ENCODE measurements around the gene OGDH.
"Not testable (repeated sequence)": the region's sequence is repeated elsewhere in the genome, so short reads cannot be mapped to it uniquely, and the experiment has no call there.

DNA sequence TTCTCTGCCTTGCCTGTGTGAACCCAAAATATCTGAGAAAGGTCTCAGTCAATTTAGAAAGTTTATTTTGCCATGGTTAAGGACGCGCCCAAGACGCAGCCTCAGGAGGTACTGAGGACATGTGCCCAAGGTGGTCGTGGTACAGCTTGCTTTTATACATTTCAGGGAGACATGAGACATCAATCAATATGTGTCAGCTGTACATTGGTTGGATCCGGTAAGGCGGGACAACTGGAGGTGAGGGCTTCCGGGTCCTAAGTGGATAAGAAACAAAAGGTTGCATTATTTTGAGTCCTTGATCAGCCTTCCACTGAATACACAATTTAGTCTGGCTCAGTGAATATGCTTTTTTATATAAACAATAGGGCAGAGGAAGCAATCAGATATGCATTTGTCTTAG is 119.8 kb downstream of the OGDH start:
- TF ChIP-seq, protein P1, sequence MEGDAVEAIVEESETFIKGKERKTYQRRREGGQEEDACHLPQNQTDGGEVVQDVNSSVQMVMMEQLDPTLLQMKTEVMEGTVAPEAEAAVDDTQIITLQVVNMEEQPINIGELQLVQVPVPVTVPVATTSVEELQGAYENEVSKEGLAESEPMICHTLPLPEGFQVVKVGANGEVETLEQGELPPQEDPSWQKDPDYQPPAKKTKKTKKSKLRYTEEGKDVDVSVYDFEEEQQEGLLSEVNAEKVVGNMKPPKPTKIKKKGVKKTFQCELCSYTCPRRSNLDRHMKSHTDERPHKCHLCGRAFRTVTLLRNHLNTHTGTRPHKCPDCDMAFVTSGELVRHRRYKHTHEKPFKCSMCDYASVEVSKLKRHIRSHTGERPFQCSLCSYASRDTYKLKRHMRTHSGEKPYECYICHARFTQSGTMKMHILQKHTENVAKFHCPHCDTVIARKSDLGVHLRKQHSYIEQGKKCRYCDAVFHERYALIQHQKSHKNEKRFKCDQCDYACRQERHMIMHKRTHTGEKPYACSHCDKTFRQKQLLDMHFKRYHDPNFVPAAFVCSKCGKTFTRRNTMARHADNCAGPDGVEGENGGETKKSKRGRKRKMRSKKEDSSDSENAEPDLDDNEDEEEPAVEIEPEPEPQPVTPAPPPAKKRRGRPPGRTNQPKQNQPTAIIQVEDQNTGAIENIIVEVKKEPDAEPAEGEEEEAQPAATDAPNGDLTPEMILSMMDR (conservative IDR thresholded peaks at IDR 0.05; ENCODE audit: low read depth in 2 of 2), result not testable (repeated sequence)
- TF ChIP-seq POLR2AphosphoS5 (IDR thresholded peaks at IDR 0.05; ENCODE audit: low read depth); EZH2 (IDR thresholded peaks at IDR 0.05; ENCODE audit: low read depth, unreplicated experiment); JUNB (IDR thresholded peaks at IDR 0.05; ENCODE audit: unreplicated experiment); ZNF114 (CRISPR knock-in tag; IDR thresholded peaks at IDR 0.05); EZH2phosphoT487 (IDR thresholded peaks at IDR 0.05; ENCODE audit: unreplicated experiment); CREB1 (CRISPR knock-in tag; IDR thresholded peaks at IDR 0.05; ENCODE audit: low read depth); STAT1 (IDR thresholded peaks at IDR 0.05; ENCODE audit: unreplicated experiment); ZNF331 (CRISPR knock-in tag; IDR thresholded peaks at IDR 0.05; ENCODE audit: low read depth): not testable (repeated sequence)
- TF ChIP-seq, protein P2, sequence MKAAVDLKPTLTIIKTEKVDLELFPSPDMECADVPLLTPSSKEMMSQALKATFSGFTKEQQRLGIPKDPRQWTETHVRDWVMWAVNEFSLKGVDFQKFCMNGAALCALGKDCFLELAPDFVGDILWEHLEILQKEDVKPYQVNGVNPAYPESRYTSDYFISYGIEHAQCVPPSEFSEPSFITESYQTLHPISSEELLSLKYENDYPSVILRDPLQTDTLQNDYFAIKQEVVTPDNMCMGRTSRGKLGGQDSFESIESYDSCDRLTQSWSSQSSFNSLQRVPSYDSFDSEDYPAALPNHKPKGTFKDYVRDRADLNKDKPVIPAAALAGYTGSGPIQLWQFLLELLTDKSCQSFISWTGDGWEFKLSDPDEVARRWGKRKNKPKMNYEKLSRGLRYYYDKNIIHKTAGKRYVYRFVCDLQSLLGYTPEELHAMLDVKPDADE (IDR thresholded peaks at IDR 0.05), result not testable (repeated sequence)
- TF ChIP-seq, protein P3, sequence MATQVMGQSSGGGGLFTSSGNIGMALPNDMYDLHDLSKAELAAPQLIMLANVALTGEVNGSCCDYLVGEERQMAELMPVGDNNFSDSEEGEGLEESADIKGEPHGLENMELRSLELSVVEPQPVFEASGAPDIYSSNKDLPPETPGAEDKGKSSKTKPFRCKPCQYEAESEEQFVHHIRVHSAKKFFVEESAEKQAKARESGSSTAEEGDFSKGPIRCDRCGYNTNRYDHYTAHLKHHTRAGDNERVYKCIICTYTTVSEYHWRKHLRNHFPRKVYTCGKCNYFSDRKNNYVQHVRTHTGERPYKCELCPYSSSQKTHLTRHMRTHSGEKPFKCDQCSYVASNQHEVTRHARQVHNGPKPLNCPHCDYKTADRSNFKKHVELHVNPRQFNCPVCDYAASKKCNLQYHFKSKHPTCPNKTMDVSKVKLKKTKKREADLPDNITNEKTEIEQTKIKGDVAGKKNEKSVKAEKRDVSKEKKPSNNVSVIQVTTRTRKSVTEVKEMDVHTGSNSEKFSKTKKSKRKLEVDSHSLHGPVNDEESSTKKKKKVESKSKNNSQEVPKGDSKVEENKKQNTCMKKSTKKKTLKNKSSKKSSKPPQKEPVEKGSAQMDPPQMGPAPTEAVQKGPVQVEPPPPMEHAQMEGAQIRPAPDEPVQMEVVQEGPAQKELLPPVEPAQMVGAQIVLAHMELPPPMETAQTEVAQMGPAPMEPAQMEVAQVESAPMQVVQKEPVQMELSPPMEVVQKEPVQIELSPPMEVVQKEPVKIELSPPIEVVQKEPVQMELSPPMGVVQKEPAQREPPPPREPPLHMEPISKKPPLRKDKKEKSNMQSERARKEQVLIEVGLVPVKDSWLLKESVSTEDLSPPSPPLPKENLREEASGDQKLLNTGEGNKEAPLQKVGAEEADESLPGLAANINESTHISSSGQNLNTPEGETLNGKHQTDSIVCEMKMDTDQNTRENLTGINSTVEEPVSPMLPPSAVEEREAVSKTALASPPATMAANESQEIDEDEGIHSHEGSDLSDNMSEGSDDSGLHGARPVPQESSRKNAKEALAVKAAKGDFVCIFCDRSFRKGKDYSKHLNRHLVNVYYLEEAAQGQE (IDR thresholded peaks at IDR 0.05; ENCODE audit: unreplicated experiment), result not testable (repeated sequence)
- TF ChIP-seq, protein P4, sequence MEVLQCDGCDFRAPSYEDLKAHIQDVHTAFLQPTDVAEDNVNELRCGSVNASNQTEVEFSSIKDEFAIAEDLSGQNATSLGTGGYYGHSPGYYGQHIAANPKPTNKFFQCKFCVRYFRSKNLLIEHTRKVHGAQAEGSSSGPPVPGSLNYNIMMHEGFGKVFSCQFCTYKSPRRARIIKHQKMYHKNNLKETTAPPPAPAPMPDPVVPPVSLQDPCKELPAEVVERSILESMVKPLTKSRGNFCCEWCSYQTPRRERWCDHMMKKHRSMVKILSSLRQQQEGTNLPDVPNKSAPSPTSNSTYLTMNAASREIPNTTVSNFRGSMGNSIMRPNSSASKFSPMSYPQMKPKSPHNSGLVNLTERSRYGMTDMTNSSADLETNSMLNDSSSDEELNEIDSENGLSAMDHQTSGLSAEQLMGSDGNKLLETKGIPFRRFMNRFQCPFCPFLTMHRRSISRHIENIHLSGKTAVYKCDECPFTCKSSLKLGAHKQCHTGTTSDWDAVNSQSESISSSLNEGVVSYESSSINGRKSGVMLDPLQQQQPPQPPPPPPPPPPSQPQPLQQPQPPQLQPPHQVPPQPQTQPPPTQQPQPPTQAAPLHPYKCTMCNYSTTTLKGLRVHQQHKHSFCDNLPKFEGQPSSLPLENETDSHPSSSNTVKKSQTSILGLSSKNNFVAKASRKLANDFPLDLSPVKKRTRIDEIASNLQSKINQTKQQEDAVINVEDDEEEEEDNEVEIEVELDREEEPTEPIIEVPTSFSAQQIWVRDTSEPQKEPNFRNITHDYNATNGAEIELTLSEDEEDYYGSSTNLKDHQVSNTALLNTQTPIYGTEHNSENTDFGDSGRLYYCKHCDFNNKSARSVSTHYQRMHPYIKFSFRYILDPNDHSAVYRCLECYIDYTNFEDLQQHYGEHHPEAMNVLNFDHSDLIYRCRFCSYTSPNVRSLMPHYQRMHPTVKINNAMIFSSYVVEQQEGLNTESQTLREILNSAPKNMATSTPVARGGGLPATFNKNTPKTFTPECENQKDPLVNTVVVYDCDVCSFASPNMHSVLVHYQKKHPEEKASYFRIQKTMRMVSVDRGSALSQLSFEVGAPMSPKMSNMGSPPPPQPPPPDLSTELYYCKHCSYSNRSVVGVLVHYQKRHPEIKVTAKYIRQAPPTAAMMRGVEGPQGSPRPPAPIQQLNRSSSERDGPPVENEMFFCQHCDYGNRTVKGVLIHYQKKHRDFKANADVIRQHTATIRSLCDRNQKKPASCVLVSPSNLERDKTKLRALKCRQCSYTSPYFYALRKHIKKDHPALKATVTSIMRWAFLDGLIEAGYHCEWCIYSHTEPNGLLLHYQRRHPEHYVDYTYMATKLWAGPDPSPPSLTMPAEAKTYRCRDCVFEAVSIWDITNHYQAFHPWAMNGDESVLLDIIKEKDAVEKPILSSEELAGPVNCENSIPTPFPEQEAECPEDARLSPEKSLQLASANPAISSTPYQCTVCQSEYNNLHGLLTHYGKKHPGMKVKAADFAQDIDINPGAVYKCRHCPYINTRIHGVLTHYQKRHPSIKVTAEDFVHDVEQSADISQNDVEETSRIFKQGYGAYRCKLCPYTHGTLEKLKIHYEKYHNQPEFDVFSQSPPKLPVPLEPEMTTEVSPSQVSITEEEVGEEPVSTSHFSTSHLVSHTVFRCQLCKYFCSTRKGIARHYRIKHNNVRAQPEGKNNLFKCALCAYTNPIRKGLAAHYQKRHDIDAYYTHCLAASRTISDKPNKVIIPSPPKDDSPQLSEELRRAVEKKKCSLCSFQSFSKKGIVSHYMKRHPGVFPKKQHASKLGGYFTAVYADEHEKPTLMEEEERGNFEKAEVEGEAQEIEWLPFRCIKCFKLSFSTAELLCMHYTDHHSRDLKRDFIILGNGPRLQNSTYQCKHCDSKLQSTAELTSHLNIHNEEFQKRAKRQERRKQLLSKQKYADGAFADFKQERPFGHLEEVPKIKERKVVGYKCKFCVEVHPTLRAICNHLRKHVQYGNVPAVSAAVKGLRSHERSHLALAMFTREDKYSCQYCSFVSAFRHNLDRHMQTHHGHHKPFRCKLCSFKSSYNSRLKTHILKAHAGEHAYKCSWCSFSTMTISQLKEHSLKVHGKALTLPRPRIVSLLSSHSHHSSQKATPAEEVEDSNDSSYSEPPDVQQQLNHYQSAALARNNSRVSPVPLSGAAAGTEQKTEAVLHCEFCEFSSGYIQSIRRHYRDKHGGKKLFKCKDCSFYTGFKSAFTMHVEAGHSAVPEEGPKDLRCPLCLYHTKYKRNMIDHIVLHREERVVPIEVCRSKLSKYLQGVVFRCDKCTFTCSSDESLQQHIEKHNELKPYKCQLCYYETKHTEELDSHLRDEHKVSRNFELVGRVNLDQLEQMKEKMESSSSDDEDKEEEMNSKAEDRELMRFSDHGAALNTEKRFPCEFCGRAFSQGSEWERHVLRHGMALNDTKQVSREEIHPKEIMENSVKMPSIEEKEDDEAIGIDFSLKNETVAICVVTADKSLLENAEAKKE (CRISPR knock-in tag; IDR thresholded peaks at IDR 0.05), result not testable (repeated sequence)

Data from GM23338 (cell line).